NB4 (cell line): ENCODE data around the gene FBN1.

Experiments
- DNase-seq: peaks from one replicate; pipeline ENCODE4 v3.0.0; 2010; ENCODE audit warnings: low read depth
- H3K4me3 ChIP-seq: one replicate; pipeline ENCODE4 v1.5.1; 2011; ENCODE audit warnings: mild to moderate bottlenecking, low read depth, low read length, moderate library complexity
- MYC ChIP-seq: IDR thresholded peaks from 2 replicates; pipeline ENCODE4 v1.6.1; 2011; ENCODE audit warnings: low read depth, low read length
- POLR2A ChIP-seq: IDR thresholded peaks from 2 replicates; pipeline ENCODE4 v1.6.1; 2011; ENCODE audit warnings: mild to moderate bottlenecking; ENCODE audit not compliant: insufficient read length; ENCODE audit errors: extremely low read depth
- TF ChIP-seq, protein P1 (sequence below): IDR thresholded peaks from one replicate; pipeline ENCODE4 v1.5.1; 2012; ENCODE audit warnings: low read depth, low read length
- TF ChIP-seq, protein P2 (sequence below): IDR thresholded peaks from 2 replicates; pipeline ENCODE4 v1.6.1; 2011; ENCODE audit warnings: low read depth, low read length

FBN1 gene

DNA sequence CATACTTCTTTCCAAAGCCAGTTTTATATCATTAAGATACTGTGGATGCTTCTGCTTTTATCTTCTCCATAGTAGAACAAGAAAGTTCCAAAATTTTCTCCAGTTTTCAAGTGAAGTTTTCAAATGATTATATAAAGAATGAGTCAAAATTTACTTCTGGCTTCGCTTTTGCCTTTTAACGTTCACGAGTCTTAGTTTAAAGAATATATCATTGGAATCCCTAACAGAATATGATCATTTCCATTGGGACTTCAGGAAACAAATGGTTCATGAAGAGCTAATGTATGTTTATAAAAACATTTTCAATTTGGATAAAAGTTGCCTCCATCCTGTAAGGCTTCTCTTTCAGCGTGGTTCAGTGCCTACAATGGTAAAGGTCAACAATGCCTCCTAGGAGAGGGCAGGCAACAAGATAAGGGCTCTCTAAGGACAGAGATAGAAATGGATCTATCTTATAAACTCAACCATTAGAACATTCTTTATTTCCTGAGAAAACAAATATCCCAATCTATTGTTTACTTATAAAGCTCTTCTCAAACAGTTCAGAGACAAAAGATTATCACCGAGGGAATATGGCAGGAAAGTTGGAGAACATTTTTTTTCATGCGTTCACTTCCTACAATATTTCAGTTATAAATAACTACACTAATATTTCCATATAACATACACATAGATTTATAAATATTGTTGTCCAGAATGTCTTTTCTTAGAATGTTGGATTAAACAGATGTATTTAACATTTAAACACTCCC, 60.5 kb downstream of the FBN1 start:
- TF ChIP-seq, protein P1, sequence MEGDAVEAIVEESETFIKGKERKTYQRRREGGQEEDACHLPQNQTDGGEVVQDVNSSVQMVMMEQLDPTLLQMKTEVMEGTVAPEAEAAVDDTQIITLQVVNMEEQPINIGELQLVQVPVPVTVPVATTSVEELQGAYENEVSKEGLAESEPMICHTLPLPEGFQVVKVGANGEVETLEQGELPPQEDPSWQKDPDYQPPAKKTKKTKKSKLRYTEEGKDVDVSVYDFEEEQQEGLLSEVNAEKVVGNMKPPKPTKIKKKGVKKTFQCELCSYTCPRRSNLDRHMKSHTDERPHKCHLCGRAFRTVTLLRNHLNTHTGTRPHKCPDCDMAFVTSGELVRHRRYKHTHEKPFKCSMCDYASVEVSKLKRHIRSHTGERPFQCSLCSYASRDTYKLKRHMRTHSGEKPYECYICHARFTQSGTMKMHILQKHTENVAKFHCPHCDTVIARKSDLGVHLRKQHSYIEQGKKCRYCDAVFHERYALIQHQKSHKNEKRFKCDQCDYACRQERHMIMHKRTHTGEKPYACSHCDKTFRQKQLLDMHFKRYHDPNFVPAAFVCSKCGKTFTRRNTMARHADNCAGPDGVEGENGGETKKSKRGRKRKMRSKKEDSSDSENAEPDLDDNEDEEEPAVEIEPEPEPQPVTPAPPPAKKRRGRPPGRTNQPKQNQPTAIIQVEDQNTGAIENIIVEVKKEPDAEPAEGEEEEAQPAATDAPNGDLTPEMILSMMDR: no peak
- TF ChIP-seq, protein P2, sequence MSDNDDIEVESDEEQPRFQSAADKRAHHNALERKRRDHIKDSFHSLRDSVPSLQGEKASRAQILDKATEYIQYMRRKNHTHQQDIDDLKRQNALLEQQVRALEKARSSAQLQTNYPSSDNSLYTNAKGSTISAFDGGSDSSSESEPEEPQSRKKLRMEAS: no peak
- no peak for TF ChIP-seq POLR2A
- no peak for TF ChIP-seq MYC
- H3K4me3 ChIP-seq: no peak overlapping the region
- DNase-seq: no peak

DNA sequence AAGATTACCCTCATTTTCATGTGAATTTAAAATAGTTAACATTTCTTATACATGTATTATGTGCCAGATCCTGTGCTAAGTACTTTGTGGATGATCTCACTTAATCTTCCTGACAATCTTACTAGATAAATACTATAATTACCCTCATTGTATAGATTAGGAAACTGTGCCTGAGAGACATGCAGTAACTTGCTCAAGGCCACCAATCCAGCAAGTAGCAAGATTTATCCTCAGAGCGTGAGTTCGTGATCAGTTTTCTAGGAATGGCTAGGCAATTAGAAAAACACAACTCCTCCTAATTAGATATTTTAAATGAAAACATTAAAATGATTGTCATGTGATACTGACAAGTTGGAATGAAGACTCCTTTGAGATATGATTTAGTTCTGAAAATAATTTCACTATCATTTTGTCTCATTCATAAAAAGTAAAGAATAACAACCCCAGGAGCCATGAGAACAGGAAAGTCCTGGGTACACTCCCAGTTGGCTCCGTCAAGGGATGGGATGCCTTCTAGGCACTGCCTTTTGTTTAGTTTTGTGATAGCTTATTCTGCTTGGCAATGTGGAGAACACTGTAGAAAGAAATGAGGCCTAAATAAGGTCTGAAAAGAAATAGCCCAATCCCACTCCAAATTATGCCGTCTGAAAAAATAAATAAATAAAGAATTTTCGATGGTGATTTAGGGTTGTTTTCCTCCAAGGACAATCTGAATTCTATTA, 61.3 kb downstream of the FBN1 start:
- DNase-seq: no peak
- H3K4me3 ChIP-seq: no peak overlapping the region
- TF ChIP-seq, protein P1: no peak
- no peak for TF ChIP-seq POLR2A
- TF ChIP-seq, protein P2: no peak
- no peak for TF ChIP-seq MYC

DNA sequence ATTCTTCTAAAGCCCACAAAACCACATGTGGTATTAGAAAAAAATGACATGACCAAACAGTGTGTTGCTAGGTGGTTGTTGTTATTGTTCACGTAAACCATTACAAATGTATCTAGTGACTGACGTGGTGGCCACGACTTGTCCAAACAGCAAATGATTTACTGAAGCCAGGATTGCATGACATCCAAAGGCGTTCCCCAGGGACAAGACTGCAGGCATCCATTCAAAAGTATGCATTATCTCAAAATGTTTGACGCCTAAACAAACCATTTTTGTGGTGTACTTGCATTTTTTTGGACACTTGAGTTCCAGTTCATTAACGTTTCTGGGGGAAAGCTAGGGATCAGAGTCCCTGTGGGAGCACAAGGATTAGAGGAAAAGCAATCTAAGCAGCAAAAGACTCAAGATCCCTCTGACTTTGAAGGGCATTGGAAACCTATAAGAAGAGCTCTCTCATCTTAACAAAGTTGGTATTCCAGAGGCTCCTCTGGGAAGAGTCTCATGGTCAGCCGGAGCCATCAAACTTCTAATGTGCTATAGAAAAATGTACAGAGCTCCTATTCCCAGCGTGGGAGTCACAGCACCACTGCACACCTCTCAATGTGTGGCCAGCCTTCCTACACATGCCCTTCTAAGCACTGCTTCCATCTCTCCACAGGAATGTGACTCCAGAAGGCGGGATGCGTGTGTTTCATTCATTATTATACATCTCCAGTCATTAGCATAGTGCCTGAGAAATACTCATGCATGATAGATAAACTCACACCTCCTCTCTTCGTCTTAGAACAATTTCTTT, 62.9 kb downstream of the FBN1 start:
- TF ChIP-seq MYC: no peak
- TF ChIP-seq, protein P1: no peak
- no peak for TF ChIP-seq POLR2A
- TF ChIP-seq, protein P2: no peak

DNA sequence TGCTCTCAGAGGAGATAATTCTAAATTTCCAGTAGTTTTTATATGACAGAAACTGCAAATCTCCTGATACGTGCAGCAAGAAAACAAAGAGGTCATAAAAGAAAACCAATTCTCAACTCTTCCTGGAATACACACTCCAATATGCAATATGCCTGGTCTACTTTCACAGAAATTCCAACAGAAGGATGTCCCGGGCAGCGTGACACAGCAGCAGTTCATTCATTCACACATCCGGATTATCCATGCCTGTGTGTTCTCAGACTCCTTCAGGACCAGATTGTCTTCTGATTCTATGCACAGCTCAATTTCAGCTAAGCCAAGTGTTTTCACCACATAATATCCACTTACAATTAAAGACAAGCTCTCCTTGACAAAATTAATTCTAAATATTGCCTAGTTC, 64.3 kb downstream of the FBN1 start:
- no peak for DNase-seq
- no peak overlapping the region for H3K4me3 ChIP-seq
- TF ChIP-seq POLR2A (no peak), MYC (no peak)
- TF ChIP-seq, protein P2: no peak
- TF ChIP-seq, protein P1: no peak

More for the DNA sequence above, 62.9 kb downstream of the FBN1 start:
- no peak overlapping the region for H3K4me3 ChIP-seq
- DNase-seq: no peak

DNA sequence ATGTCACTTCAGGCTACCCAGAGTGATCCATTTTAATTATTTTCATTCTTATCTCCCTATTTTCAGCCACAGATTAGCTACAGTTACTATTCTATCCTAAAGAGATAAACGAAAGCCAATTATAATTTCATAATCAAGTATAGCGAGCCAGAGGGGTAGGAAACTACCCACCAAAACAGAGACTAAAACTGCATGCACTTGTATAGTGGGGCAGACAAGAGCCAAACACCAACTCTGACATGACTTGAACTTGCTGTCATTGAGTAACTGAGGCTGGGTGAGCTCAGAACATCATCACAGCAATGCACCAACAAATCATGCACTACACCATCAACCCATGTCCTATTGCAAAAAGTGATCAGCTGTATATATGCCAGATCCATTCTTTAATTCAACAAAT, 64.8 kb downstream of the FBN1 start:
- no peak overlapping the region for H3K4me3 ChIP-seq
- no peak for TF ChIP-seq MYC
- TF ChIP-seq, protein P2: no peak
- TF ChIP-seq, protein P1: no peak
- TF ChIP-seq POLR2A: no peak
- DNase-seq: no peak
